GM12892 (cell line): Measurements from ENCODE around the gene WASHC1.
"Not testable (repeated sequence)": the region's sequence is repeated elsewhere in the genome, so short reads cannot be mapped to it uniquely, and the experiment has no call there.

Experiments used
- POLR2A ChIP-seq: IDR thresholded peaks from 2 replicates; pipeline ENCODE4 v1.6.1; 2011; ENCODE audit warnings: low read depth, low read length, control low read depth
- POLR2AphosphoS5 ChIP-seq: IDR thresholded peaks from 2 replicates; pipeline ENCODE4 v1.6.1; 2011; ENCODE audit warnings: low read depth, low read length, control low read depth

DNA sequence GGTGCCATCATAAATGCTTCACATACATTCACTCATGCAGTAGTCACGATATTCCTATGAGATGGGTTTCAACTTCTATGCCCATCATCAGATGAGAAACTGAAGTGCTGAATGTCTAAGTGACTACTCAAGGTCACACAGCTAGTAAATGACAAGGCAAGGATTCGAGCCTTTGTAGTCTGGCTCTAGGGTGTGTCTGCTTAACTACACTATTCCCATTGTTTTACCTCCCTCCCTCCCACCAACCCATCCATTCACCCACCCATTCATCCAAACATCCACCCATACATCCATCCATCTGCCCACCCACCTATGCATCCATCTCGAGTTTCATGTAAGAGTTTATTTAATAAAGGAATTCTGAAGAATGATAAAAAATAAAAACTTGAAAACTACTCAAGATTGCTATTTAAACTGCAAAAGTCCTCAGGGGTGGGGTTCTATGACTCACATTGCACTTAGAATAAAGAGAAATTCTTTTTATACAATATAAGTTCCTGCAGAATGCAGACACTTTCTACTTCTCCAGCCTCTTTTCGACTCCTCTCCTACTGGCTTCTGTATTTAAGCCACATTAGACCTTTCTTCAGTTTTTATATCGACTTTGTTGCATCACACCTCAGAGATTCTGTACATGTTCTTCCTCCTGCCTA, 19.1 kb upstream of the WASHC1 start:
- not testable (repeated sequence) for TF ChIP-seq POLR2A, POLR2AphosphoS5
